NCI-H69 (cell line): ENCODE measurements around the gene KIR3DL1.
"Not testable (repeated sequence)": the region's sequence is repeated elsewhere in the genome, so short reads cannot be mapped to it uniquely, and the experiment has no call there.

Experiments
- DNase-seq: peaks from one replicate; lab custom pipeline; 2025; lab: John Stamatoyannopoulos, UW

Gene KIR3DL1

DNA sequence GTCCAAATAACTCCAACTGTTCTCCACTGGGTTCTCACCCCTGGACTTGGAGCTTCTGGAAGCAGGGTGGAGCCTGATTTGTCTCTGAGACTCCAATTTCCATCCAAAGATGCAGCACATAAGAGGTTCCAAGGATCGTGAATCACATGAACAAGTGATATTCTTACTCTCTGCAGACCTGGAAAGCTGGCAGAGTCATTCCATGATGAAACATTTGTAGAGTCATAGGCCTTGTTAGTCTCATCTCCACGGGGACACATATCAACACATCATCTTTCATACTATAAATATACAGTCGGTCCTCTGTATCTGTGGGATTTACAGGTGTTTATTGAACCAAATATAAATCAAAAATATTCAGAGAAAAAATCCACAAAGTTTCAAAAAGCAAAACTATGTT is 1.7 kb upstream of the KIR3DL1 start:
- DNase-seq = not testable (repeated sequence)

DNA sequence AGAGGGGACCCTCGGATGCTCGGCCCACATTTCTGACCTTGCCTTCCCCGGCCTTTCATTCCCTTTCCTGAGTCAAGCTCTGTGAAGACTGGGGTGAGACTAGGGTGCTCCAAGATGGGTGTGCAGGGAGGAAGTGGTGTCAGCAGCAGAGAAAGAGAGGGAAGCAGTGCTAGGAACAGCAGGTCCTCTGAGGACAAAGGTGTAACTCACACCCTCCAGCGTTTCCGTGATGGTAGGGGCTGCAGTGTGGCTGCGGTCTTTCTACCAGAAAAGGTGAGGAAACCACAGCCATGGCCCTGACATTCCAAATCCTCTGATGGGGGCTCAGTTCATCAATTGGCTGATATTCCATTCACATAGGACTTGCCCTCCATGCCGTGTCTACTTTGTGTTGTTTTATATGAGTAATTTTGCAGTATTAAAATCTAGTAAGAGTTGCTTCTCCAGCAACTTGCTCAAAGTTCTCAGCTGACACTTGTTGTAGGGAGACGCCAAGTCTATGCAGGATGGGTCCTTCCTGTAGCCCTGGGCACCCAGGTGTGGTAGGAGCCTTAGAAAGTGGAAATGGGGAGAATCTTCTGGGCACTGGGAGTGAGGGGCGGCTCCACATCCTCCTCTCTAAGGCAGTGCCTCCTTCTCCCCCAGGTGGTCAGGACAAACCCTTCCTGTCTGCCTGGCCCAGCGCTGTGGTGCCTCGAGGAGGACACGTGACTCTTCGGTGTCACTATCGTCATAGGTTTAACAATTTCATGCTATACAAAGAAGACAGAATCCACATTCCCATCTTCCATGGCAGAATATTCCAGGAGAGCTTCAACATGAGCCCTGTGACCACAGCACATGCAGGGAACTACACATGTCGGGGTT is 1.6 kb downstream of the KIR3DL1 start:
- no peak for DNase-seq

DNA sequence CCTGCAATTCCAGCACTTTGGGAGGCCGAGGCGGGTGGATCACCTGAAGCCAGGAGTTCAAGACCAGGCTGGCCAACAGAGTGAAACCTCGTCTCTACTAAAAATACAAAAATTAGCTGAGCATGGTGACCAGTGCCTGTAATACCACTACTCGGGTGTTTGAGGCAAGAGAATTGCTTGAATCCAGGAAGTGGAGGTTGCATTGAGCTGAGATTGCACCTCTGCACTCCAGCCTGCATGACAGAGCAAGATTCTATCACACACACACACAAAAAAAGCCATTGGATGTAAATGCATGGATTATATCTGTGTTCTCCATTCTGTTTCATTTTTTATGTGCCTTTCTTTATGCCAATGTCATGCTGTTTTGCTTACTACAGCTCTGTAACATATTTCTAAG is 8.1 kb downstream of the KIR3DL1 start:
- DNase-seq = not testable (repeated sequence)

DNA sequence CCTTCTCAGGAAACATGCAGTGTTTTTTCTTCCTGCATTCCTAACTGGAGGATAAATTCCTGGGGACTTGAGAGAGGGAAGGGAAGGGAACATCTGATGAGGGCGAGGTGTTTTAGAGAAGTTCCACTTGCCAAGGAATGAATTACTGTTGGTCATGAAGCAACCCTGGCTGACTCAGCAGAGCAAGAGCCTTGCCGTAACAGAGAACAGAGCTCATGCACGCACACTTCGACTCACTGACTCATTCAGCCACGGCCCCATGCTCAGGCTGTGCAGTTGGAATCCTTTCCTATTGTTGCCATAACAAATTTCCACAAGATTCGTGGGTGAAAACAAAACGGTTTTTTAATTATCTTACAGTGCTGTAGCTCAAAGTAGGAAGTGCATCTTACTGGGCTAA is 9.1 kb downstream of the KIR3DL1 start:
- DNase-seq = not testable (repeated sequence)

DNA sequence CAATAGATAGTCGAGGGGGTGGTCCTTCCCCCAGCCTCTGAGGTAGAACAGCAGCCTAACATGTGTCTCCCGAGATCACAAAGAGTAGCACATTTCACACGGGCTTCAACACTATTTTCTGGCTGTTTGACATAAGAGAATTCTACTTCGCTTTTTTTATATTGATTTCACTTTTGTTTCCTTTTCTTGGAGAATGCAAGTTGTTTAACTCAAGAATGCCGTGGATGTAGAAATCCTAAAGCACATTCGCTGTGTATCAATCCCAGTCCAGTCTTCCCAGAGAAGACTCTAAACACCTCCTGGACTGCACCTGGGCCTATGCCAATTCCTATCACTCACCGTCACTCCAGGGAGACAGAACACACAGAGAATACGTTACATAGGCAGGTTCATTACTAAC is 11.8 kb downstream of the KIR3DL1 start:
- DNase-seq = not testable (repeated sequence)

DNA sequence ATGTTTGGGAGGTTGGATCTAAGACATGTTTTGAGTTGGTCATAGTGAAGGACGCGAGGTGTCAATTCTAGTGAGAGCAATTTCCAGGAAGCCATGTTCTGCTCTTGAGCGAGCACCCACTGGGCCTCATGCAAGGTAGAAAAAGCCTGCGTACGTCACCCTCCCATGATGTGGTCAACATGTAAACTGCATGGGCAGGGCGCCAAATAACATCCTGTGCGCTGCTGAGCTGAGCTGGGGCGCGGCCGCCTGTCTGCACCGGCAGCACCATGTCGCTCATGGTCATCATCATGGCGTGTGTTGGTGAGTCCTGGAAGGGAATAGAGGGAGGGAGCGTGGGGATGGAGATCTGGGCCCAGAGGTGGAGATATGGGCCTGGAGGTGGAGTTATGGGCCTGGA is 16.2 kb downstream of the KIR3DL1 start, which contains the start of gene KIR2DS4:
KIR2DS4 (plus strand) TSS at position 181 of the 400 bp plus-strand sequence.
- DNase-seq = not testable (repeated sequence)

DNA sequence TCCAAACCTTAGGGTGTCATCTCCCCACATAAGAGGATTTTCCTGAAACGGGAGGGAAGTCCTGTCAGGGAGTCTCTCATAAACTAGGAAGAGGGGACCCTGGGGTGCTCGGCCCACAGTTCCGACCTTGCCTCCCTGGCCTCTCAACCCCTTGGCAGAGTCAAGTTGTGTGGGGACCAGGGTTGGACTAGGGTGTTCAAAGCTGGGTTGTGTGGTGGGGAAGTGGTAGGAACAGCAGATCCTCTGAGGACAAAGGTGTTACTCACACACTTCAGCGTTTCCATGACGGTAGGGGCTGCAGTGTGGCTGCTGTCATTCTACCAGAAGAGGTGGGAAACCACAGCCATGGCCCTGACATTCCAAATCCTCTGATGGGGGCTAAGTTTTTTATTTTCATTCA is 18.9 kb downstream of the KIR3DL1 start:
- not testable (repeated sequence) for DNase-seq

DNA sequence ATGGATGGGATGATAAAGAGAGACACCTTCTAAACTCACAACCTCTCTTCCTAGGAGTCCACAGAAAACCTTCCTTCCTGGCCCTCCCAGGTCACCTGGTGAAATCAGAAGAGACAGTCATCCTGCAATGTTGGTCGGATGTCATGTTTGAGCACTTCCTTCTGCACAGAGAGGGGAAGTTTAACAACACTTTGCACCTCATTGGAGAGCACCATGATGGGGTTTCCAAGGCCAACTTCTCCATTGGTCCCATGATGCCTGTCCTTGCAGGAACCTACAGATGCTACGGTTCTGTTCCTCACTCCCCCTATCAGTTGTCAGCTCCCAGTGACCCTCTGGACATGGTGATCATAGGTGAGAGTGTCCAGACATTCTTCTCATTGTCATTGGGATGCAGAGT is 21.3 kb downstream of the KIR3DL1 start:
- DNase-seq = not testable (repeated sequence)

DNA sequence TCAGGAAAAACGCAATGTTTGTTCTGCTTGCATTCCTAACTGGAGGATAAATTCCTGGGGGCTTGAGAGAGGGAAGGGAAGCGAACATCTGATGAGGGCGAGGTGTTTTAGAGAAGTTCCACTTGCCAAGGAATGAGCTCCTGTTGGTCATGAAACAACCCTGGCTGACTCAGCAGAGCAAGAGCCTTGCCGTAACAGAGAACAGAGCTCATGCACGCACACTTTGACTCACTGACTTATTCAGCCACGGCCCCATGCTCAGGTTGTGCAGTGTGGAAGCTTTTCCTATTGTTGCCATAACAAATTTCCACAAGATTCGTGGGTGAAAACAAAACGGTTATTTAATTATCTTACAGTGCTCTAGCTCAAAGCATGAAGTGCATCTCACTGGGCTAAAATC is 26.9 kb downstream of the KIR3DL1 start:
- DNase-seq = not testable (repeated sequence)

DNA sequence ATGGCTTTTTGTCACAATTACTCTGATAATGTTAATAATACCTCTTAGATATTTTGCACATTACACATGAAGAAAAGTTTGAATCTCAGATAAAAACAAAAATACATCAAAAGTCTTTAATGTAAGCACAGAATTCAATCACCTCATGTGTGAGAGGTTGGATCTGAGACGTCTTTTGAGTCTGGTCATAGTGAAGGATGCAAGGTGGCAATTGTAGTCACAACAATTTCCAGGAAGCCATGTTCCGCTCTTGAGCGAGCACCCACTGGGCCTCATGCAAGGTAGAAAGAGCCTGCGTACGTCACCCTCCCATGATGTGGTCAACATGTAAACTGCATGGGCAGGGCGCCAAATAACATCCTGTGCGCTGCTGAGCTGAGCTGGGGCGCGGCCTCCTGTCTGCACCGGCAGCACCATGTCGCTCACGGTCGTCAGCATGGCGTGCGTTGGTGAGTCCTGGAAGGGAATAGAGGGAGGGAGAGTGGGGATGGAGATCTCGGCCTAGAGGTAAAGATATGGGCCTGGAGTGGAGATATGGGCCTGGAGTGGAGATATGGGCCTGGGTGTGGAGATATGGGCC is 33.9 kb downstream of the KIR3DL1 start, which contains the start of gene KIR3DL2:
KIR3DL2 (plus strand) TSS at position 383 of the 580 bp plus-strand sequence; CDS start at position 416, 33 bp downstream.
- DNase-seq = not testable (repeated sequence)

DNA sequence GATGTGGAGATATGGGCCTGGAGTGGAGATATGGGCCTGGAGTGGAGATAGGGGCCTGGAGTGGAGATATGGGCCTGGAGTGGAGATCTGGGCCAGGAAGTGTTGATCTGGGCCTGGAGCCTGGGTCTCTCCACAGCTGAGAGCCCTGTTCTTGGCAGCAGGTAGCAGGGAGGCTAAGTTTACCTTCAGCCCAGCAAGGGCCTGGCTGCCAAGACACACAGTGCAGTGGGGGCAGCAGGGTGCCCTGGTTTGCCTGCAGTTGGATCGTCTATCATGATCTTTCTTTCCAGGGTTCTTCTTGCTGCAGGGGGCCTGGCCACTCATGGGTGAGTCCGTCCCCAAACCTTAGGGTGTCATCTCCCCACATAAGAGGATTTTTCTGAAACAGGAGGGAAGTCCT is 34.7 kb downstream of the KIR3DL1 start:
- no peak for DNase-seq

DNA sequence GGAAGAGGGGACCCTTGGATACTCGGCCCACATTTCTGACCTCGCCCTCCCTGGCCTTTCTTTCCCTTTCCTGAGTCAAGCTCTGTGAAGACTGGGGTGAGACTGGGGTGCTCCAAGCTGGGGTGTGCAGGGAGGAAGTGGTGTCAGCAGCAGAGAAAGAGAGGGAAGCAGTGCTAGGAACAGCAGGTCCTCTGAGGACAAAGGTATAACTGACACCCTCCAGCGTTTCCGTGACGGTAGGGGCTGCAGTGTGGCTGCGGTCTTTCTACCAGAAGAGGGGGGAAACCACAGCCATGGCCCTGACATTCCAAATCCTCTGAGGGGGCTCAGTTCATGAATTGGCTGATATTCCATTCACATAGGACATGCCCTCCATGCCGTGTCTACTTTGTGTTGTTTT is 35.1 kb downstream of the KIR3DL1 start:
- DNase-seq = no peak

DNA sequence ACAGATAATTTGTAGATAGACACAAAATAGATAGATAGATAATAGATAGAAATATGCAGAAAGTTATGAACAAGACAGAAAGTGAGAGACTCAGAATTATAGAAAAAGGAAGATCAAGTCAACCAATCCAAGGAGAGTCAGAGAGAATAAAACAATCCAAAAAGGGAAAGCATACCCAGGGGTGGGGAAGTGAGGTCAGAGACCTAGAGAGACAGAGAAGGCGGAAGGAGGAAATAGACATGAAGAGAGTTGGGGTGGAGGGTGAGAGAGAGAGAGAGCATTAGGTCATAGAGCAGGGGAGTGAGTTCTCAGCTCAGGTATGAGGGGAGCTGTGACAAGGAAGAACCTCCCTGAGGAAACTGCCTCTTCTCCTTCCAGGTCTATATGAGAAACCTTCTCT is 39.0 kb downstream of the KIR3DL1 start:
- not testable (repeated sequence) for DNase-seq

DNA sequence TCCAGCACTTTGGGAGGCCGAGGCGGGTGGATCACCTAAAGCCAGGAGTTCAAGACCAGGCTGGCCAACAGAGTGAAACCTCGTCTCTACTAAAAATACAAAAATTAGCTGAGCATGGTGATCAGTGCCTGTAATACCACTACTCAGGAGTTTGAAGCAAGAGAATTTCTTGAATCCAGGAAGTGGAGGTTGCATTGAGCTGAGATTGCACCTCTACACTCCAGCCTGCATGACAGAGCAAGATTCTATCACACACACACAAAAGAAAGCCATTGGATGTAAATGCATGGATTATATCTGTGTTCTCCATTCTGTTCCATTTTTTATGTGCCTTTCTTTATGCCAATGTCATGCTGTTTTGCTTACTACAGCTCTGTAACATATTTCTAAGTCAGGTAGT is 42.2 kb downstream of the KIR3DL1 start:
- not testable (repeated sequence) for DNase-seq

DNA sequence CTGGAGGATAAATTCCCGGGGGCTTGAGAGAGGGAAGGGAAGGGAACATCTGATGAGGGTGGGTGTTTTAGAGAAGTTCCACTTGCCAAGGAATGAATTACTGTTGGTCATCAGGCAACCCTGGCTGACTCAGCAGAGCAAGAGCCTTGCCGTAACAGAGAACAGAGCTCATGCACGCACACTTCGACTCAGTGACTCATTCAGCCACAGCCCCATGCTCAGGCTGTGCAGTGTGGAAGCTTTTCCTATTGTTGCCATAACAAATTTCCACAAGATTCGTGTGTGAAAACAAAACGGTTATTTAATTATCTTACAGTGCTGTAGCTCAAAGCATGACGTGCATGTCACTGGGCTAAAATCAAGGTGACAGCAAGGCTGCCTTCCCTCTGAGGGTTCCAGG is 43.2 kb downstream of the KIR3DL1 start:
- not testable (repeated sequence) for DNase-seq

DNA sequence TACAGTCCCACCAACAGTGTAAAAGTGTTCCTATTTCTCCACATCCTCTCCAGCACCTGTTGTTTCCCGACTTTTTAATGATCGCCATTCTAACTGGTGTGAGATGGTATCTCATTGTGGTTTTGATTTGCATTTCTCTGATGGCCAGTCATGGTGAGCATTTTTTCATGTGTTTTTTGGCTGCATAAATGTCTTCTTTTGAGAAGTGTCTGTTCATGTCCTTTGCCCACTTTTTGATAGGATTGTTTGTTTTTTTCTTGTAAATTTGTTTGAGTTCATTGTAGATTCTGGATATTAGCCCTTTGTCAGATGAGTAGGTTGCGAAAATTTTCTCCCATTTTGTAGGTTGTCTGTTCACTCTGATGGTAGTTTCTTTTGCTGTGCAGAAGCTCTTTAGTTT is 47.2 kb downstream of the KIR3DL1 start:
- not testable (repeated sequence) for DNase-seq

DNA sequence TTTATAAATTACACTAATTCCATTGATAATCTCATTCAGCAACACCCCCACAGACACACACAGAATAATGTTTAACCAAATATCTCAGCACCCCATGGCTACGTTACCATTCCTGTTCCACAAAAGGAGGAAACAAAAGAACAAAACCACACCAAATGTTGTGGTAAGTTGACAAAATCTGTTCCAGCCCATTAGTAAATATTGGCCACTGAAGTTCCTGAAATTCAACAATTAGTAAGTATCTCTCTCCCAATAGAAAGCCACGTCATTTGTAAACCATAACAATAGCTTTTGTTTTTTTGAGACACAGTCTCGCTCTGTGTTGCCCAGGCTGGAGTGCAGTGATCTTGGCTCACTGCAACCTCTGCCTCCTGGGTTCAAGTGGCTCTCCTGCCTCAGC is 55.4 kb downstream of the KIR3DL1 start:
- DNase-seq = no peak

DNA sequence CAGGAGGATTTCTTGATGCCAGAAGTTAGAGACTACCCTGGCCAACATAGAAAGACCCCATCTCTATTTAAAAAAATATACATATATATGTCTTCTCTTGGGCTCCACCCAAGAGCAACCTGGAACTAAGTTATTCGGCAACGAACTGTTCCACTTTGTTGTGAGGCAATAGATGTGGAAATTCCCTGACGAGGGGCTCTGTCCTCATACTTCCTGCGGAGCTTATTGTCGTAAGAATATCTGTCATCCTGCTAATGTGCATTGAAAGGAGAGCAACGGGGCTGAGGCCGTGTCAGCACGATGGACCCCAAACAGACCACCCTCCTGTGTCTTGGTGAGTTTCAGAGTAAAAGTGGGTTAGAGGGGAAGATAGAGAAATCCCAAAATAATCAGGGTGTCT is 57.7 kb downstream of the KIR3DL1 start, which contains the start of gene FCAR:
FCAR (plus strand) TSS at position 246 of the 400 bp plus-strand sequence; CDS start at position 301, 55 bp downstream.
- DNase-seq = no peak

DNA sequence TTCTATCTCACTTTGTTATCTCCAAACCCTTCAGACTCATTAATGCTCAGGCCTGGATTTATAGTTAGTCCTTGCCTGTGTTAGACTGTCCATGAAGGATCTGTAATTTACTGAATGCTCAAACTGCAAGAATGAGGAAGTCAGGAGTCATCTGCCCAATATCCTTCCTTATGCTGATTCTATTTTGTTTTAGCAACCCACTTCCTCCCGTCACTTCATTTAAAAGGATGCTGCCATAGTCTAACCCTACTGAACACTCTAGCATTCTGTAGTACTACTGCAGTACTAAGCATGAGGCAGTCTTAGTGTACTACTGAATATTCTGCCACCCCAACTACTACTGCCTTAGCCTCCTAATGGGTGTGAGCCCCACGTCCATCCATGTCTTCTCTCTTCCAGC is 59.2 kb downstream of the KIR3DL1 start:
- no peak for DNase-seq

DNA sequence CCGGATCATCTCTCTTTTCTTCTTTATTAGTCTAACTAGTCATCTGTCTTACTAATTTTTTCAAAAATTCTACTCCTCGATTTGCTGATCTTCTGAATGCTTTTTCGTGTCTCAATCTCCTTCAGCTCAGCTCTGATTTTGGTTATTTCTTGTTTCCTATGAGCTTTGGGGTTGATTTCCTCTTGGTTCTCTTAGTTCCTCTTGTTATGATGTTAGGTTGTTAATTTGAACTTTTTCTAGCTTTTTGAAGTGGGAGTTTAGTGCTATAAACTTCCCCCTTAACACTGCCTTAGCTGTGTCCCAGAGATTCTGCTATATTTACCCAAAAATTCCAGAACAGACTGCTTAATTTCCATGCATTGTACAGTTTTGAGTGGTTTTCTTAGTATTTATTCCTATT is 61.2 kb downstream of the KIR3DL1 start:
- DNase-seq = no peak
